SU-DHL-6 (cell line): ENCODE data around the gene ELMO1.

Source experiments
- CTCF ChIP-seq: fragments of 200-600 bp; sonication (generic); IDR thresholded peaks from one replicate; pipeline ENCODE4 v1.5.1; 2017; ENCODE audit warnings: antibody characterized with exemption, mild to moderate bottlenecking, low read length, moderate library complexity; ENCODE audit not compliant: insufficient read depth, poor library complexity, severe bottlenecking
- EZH2phosphoT487 ChIP-seq: fragments of 200-600 bp; sonication (generic), shearing (Covaris generic); conservative IDR thresholded peaks from 2 replicates; pipeline ENCODE4 v1.6.1; 2018; ENCODE audit warnings: mild to moderate bottlenecking, antibody characterized with exemption, low read length, moderate library complexity, mixed read lengths

GRCh38 chr7:37382546-37383088 is 66.0 kb downstream of the ELMO1 start:
- TF ChIP-seq EZH2phosphoT487: no peak
- TF ChIP-seq CTCF: no peak
